Subcutaneous abdominal adipose tissue (tissue), 5 donors: ENCODE data around the gene NOX5.

Experiments
- H3K27ac ChIP-seq: one replicate; pipeline ENCODE4 v1.7.0; 2013; ENCODE audit warnings: low read depth, mild to moderate bottlenecking, inconsistent platforms, low read length, moderate library complexity
- H3K27me3 ChIP-seq, 5 donors: one replicate each; pipeline ENCODE4 v1.7.0; 2013; ENCODE audit warnings: low read length in 5 of 5, inconsistent platforms in 1 of 5; ENCODE audit not compliant: control insufficient read depth in 5 of 5, insufficient read depth in 4 of 5
- H3K36me3 ChIP-seq, 5 donors: one replicate each; pipeline ENCODE4 v1.7.0; 2013; ENCODE audit warnings: low read length in 5 of 5; ENCODE audit not compliant: control insufficient read depth in 5 of 5, insufficient read depth in 5 of 5
- H3K4me1 ChIP-seq, 5 donors: one replicate each; pipeline ENCODE4 v1.7.0; 2013; ENCODE audit warnings: low read length in 5 of 5, mild to moderate bottlenecking in 3 of 5, moderate library complexity in 1 of 5; ENCODE audit not compliant: control insufficient read depth in 5 of 5, insufficient read depth in 5 of 5
- H3K4me3 ChIP-seq, 5 donors: one replicate each; pipeline ENCODE4 v1.7.0; 2013; ENCODE audit warnings: low read length in 5 of 5, low read depth in 1 of 5
- H3K9ac ChIP-seq, 5 donors: one replicate each; pipeline ENCODE4 v1.7.0; 2013; ENCODE audit warnings: low read length in 5 of 5, mild to moderate bottlenecking in 4 of 5, moderate library complexity in 3 of 5
- H3K9me3 ChIP-seq, 5 donors: one replicate each; pipeline ENCODE4 v1.7.0; 2013; ENCODE audit warnings: low read length in 5 of 5; ENCODE audit not compliant: control insufficient read depth in 5 of 5
- donor health status: healthy.
- donor health status: healthy.
- donor health status: healthy.
- donor health status: healthy.
- donor health status: healthy.

Gene NOX5

DNA sequence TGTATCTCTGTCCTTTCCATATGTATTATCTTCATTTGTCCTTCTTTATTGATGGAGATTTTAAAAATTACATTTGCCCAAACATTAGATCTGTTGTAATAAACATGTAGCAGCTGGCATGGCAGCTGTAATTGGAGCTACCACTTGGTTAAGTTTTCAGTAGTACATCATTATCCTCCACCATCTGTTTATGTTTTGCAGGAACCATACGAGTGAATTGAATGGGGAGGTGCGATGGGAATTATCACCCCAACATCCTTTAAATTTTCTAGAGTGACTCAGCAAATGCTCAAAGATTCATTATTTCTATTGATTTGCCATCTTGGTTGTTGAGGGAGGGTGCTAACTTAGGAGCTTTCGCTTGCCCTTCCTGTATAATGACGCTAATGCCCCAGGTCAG, 32.6 kb upstream of the NOX5 start:
- Histone ChIP-seq H3K36me3 (no peaks in the 10 kb centered on the region), H3K27me3 (no peaks in the 10 kb centered on the region), H3K4me1 (no peaks in the 10 kb centered on the region), H3K27ac (no peak overlapping the region), H3K9ac (no peak overlapping the region), H3K4me3 (no peak overlapping the region), H3K9me3 (no peaks in the 10 kb centered on the region)

DNA sequence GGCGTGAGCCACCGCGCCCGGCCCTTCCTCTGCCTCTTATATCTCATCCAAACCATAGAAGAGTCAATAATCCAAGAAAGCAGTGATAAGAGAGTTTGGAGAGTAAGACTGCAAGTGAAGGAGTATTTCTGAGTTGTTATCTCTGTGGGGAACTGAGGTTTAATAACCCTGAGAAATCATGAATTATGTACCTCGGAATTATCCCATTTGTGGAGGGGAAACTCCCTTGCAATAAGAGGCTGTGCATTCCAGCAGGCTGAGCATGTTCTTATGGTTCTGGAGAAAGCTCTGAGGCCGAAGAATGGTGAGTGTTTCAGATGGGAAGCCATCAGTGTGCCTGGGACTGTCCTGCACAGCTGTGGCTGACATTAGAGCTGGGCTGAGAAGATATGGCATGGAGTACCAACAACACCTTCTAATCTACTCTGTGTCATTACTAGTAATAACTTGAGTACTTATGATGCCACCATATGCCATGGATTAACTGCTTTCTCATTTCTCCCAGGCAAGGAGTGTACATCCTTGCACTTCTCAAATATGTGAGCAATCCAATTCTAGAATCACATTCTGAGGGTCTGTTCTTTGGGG, 31.4 kb upstream of the NOX5 start:
- no peak overlapping the region for H3K27ac ChIP-seq
- no peaks in the 10 kb centered on the region for H3K9me3 ChIP-seq
- H3K4me1 ChIP-seq = no peaks in the 10 kb centered on the region
- no peaks in the 10 kb centered on the region for H3K36me3 ChIP-seq
- no peaks in the 10 kb centered on the region for H3K27me3 ChIP-seq
- H3K9ac ChIP-seq = no peak overlapping the region
- H3K4me3 ChIP-seq = no peak overlapping the region

DNA sequence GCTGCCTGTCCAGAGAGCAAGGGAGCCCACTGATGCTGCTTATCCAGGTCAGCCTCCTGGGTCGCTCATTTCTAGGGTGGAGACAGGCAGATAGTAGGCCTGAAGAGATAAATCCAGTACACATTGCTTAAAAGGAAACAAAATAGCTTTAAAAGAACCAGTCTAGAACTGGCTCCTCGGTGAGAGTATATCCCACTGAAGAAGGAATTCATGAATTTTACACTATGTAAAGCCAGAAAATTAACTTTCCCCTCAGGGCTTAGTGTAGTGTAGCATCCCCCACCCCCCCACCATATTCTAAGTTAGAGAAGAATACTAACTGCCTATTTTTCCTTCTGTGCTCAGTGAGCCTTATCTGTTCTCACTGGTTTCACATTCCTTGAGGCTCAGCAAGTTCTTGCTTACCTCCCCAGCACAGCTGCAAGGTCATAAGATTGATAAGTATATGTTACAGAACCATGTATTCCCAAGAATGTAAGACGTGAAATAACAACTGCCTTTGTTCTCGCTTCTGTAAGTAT, 30.5 kb upstream of the NOX5 start:
- Histone ChIP-seq H3K4me3 (no peak overlapping the region), H3K36me3 (no peaks in the 10 kb centered on the region), H3K4me1 (no peaks in the 10 kb centered on the region), H3K9ac (no peak overlapping the region), H3K27ac (no peak overlapping the region), H3K27me3 (no peaks in the 10 kb centered on the region), H3K9me3 (no peaks in the 10 kb centered on the region)

DNA sequence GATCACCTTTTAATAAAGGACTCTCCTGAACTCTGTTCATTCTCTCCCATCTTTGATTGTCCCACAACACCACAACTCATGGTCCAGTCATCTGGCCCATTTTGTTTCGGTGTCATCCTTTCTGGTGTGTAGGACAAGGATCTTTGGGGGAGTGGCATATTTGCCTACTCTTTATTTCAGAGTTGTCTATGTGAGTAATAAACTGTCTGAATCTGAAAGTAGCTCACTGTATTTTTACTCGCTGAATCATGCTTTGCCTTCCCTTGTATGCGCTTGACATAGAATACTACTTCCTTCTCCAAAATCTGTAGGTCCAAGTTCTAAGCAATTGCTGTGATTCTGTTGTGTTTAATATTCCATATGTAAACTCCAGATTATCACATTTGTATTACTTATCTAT, 29.9 kb upstream of the NOX5 start:
- no peak overlapping the region for H3K27ac ChIP-seq
- no peak overlapping the region for H3K4me3 ChIP-seq

DNA sequence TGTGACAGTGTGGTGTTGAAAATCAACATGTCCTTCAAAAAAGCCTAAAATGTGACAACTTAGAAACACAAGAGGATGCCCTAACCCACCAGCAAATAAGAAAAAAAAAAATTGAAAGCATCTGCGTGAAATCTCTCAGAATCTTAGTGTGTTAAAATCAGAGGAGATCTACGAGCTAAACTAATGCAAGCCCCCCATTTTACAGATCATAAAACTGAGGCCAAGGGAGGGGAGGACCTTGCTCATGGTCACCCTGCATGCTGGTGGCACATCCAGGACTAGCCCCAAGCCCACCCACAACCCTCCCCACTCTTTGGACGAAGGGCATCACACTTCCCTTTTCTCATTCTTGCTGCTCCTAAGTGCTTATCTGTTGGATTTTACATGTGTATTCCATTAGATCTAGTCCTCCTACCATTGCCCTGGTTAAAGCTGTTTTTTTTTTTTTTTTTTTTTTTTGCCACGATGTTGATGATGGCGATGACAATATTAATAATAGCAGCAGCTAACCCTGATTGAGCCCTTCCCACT, 29.1 kb upstream of the NOX5 start:
- Histone ChIP-seq H3K9me3 (no peaks in the 10 kb centered on the region), H3K9ac (no peak overlapping the region), H3K27me3 (no peaks in the 10 kb centered on the region), H3K4me1 (no peaks in the 10 kb centered on the region), H3K4me3 (no peak overlapping the region), H3K36me3 (no peaks in the 10 kb centered on the region), H3K27ac (no peak overlapping the region)

More for the DNA sequence above, 29.9 kb upstream of the NOX5 start:
- Histone ChIP-seq H3K36me3 (no peaks in the 10 kb centered on the region), H3K4me1 (no peaks in the 10 kb centered on the region), H3K9me3 (no peaks in the 10 kb centered on the region), H3K9ac (no peak overlapping the region), H3K27me3 (no peaks in the 10 kb centered on the region)

DNA sequence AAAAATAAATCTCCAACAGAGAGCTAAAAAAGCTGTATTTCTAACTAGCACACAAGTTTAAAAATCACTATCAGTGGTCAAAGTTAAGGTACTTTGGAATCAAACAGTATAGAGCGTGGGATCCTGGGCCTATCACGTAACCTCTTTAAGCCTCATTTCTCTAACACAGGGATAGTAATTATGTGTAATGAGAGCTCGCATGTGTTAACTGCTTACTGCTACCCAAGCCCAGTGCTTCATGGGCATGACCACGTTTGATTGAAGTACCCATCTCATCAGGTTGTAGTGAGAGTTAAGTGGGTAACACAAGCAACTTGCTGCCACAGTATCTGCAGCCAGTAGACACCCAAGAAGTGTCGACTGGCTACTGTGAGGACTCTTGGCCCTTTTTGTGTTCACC, 28.2 kb upstream of the NOX5 start:
- no peaks in the 10 kb centered on the region for H3K9me3 ChIP-seq
- no peak overlapping the region for H3K9ac ChIP-seq
- H3K27ac ChIP-seq = no peak overlapping the region
- H3K4me3 ChIP-seq = no peak overlapping the region
- no peaks in the 10 kb centered on the region for H3K27me3 ChIP-seq
- no peaks in the 10 kb centered on the region for H3K4me1 ChIP-seq
- no peaks in the 10 kb centered on the region for H3K36me3 ChIP-seq

DNA sequence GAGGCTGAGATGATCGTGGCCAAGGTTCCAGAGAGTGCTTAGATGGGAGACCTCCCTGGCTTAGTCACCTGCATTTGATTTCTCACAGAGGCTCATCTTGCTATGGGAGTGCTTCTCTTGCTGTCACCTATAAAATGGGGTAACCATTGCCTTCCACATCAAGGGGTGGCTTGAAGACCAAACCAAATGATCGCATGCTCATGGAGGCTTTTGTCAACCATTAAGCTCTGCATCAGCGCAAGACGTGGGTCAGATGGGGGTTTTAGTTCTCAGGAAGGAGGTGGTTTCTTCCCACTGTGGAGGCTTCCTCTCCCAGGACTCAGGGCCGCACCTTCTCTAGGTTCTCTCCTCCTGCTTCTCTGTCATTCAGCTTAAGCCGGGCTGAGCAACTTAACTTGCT, 27.4 kb upstream of the NOX5 start:
- no peak overlapping the region for H3K27ac ChIP-seq
- H3K9ac ChIP-seq = no peak overlapping the region
- H3K36me3 ChIP-seq = no peaks in the 10 kb centered on the region
- no peaks in the 10 kb centered on the region for H3K27me3 ChIP-seq
- no peak overlapping the region for H3K4me3 ChIP-seq
- no peaks in the 10 kb centered on the region for H3K9me3 ChIP-seq
- no peaks in the 10 kb centered on the region for H3K4me1 ChIP-seq

DNA sequence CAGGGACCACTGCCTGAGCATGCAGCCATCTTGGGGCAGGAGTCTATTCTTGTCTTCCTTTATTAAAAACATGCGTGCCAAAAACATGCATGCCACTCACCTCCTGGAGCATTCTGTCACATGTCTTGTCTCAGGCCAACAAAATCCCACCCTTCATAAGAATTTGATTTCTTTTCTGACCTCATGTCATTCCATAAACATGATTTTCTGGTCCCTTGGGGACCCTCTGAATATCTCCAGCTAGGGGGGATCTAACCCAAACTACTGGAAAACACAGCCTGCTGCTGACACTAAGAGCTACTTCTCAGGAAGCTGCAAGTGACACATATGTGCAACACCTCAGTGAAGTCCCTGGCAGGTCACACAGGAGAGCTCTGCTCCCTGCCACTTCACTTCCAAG, 26.8 kb upstream of the NOX5 start:
- Histone ChIP-seq H3K27me3 (no peaks in the 10 kb centered on the region), H3K4me1 (no peaks in the 10 kb centered on the region)

DNA sequence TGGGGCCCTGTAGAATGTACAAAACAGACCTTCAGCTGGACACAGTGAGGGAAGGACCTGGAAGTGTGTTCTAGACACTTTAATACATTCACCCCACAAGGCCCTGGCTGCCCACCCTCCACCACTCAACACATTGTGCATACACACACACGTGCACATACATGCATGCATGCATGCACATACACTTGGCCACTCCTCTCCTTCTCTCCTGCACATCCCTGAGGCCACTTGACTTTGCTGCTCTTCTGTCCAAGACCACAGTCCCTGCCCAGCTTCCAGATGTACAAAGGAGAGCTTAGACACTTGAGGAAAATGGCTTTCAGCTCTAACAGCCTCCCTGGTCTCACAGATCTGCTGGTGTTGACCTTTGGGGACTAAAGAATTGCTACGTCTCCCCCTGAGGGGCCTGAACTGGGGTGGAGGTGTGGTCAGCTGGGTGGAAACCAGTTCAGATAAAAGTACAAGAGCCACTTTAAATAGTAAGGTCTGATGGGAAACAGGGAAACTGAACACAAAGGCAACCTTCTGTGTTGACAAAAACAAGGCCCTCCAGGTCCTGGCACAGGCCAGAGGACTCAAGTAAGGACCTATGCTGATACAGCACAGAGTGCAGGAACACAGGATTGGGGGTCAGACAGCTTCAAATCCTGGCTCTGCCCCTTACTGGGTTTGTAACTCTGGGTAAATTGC, 24.8 kb upstream of the NOX5 start:
- no peaks in the 10 kb centered on the region for H3K27me3 ChIP-seq
- H3K36me3 ChIP-seq = no peaks in the 10 kb centered on the region
- H3K4me1 ChIP-seq = no peaks in the 10 kb centered on the region
- H3K4me3 ChIP-seq = no peak overlapping the region
- H3K9me3 ChIP-seq = no peaks in the 10 kb centered on the region
- H3K27ac ChIP-seq = no peak overlapping the region
- no peak overlapping the region for H3K9ac ChIP-seq

More for the DNA sequence above, 26.8 kb upstream of the NOX5 start:
- Histone ChIP-seq H3K36me3 (no peaks in the 10 kb centered on the region), H3K9ac (no peak overlapping the region), H3K27ac (no peak overlapping the region), H3K4me3 (no peak overlapping the region), H3K9me3 (no peaks in the 10 kb centered on the region)

DNA sequence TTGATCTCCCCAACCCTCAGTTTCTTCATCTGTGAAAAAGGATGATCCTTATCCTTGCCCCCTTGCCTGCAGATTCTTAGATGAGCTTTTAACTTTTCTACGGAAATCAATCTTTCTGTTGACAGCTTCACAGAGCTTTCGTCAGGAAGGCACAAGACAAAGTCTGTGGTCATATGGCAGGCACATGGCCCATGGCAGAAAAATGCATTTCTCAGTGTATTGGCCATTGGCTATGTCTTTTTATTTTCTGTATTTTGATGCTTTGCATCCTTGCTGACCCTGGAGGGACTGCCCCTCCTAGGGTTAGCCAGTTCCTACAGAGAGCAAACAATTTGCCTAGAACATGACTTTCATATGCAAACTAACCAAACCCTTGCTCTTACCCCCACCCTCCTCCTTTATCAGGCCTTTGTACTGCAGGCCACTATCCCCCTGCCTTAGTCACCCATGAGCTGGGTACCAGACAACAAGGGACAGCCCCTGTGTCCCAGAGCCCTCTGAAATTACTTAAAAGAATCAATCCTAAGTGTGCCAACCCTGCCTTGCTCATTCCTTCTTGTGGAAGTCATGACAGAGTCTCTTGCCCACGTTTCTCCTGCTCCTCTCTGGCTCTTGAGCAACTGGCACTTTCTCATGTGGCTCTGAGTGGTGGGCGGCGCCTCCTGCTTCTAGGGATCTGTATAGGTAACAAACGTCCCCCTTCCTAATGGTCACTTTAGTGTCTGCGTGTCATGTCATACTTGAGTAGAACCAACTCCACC, 24.1 kb upstream of the NOX5 start:
- no peaks in the 10 kb centered on the region for H3K36me3 ChIP-seq
- no peak overlapping the region for H3K4me3 ChIP-seq
- H3K9ac ChIP-seq = no peak overlapping the region
- H3K9me3 ChIP-seq = no peaks in the 10 kb centered on the region
- no peaks in the 10 kb centered on the region for H3K4me1 ChIP-seq
- no peak overlapping the region for H3K27ac ChIP-seq
- no peaks in the 10 kb centered on the region for H3K27me3 ChIP-seq
